Measurements from ENCODE around the gene LHX2.

The LHX2 gene

DNA sequence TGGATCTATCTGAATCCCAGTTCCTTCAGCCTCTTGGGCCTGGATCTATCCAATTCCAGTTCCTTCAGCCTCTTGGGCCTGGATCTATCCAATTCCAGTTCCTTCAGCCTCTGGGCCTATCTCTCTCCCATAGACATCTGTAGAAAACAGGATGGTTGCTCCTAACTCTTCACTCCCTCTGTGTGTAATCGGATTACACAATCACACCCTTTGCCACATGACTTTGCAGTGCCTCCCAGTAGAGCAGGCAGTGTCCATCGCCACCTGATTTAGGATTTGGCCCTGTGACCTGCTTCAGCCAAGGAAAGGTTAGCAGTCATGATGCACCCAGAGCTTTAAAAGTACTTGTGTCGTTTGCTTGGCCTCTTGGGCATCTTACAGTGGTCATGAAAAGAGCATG, 56.7 kb downstream of the LHX2 start:
- no peak for DNase-seq

DNA sequence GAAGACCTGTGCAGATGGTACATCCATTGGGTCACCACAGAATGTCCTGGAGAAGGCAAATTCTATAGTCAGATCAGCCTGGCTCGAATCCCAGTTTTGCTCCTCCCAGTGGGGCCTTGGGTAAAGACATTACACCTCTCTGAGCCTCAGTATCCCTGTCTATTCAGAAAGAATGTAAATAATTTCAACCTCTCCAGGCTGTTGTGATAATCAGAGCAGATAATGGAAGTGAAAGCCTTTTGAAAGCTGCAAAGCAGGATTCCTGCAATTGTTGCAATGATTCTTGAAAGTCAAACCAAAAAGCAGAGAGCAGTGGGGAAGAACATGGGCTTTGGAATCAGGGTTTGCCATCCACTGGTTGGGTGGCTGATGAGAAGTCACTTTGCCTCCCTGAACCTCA, 63.2 kb downstream of the LHX2 start:
- DNase-seq, result no peak

DNA sequence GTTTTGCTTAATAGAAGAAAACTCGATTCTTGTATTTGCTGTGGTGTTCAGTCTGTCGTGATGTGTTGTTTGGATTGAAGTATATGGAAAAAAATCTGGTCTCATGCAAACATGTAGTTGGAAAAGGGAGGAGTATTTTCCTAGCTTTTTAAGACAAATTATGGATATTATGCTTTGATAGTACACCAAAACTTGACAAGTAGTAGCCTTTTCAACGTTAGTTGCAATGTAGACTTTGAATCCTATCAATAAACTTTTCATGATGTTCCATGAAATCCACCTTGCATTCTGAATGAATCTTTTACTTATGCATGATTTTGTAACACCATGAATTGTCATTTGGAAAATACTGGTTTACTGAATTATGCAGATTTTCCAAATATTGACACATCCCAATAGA, 64.2 kb downstream of the LHX2 start:
- DNase-seq, result no peak

DNA sequence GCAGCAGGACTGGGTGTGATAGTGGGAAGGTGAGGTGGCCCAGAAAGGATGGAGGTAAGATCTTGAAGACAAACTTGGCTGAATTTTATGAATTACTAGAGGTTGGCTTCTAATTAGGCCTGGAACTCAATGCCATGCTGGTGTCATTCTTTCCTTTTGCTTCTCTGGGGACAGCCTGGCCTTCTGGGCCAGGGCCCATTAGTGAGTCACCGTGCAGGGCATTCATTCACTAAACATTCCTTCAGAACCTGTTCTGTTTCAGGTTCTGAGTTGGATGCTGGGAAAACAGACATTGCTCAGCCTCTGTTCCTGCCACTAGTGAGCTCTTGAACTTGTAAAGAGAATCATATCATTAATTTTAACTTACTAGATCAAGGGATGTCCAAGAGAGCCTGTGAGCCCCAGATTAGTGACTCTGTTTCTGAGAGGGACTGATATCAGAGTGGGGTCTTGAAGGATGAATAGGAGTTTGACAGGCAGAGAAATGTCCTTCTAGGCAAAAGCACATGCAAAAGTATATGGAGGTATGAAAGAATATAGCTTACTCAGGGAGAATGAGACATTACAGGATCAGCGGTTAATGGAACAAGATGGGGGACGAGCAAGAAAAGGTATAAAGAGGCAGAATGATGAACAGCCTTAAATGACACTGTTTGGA, 66.5 kb downstream of the LHX2 start:
- DNase-seq, result no peak

DNA sequence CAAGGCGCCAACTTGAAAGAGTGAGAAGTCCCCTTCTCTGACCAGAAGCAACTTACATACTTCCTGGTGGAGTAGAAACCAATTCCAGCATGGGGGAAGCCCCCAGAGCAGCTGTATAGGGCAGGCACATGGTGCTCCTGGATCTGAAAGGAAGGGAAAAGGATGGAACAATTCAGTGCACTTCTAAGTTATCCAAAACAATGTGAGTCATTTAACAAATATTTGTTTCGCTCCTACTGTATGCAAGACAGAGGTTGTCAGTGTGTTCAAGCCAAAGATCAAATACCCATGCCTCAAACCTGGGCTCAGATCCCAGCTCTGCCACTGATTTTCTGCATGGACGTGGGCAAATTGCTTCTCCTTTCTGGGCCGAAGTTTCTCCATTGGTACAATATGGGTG, 67.1 kb downstream of the LHX2 start:
- DNase-seq, result no peak

DNA sequence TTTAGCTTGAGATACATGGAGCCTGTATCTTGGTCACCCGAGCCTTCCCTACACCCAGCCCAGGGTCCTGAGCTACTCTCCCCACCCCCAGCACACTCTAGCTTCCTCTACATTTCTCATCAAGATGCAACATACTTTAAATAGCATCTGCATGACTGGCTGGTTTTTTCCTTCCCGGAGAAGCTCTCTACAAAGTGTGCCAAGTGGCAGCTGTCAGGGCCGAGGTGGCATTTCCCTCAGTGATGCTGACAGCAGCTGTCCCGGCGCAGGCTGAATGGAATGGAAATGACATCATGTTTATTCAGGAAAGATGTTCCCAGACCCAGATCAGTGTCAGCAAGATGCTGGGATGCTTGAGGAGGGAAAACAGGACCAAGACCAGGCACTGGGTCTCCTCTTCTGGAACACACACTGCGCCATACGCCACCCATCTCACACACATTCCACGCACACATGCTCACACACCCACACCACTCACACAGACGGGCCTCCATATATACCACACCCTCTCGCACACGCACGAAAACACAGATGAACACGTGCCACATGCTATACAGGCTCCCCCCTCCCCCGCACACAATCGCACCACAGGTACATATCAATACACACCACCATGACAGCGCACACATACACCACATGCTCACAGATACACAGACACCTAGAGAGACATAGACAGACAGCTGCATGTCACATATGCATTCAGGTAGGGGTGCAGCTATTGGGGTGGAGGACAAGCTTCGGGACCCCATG, 67.8 kb downstream of the LHX2 start:
- DNase-seq, result no peak

DNA sequence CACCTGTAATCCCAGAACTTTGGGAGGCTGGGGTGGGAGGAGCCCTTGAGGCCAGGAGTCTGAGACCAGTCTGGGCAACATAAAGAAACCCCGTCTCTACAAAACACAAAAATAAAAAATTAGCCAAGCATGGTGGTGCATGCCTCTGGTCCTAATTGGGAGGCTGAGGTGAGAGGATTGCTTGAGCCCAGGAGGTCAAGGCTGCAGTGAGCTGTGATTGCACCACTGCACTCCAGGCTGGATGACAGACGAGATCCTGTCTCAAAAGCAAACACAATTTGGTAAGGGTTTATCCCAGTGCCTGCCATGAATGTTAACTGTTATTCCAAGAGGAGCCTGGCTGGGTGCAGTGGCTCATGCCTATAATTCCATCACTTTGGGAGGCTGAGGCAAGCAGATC, 71.1 kb downstream of the LHX2 start:
- no peak for DNase-seq

Measured in stimulated activated CD4-positive, alpha-beta T cell treated with anti-CD3 and anti-CD28 coated beads, Interleukin-4, amount 100 ng/mL, for 24 hours (primary cell).